SK-N-SH treated with all-trans-retinoic acid at 6 μM for 48 hours (cell line): ENCODE measurements around the gene CFAP299.

ENCODE experiments used
- ARNTL ChIP-seq: fragments of 450-650 bp; formaldehyde crosslinking; IDR thresholded peaks from 2 replicates; pipeline ENCODE4 v1.5.0; 2020; ENCODE audit warnings: low read depth, mild to moderate bottlenecking, moderate library complexity, borderline replicate concordance
- OSR1 ChIP-seq: fragments of 250-450 bp; sonication (Bioruptor Pico); IDR thresholded peaks from 2 replicates; pipeline ENCODE4 v1.8.0; 2022; ENCODE audit warnings: moderate library complexity, mild to moderate bottlenecking, inconsistent platforms
- PPARA ChIP-seq: fragments of 250-450 bp; sonication (Bioruptor Pico); IDR thresholded peaks from 2 replicates; pipeline ENCODE4 v1.5.0; 2020; ENCODE audit warnings: mild to moderate bottlenecking, borderline replicate concordance
- RARB ChIP-seq: fragments of 250-450 bp; sonication (Bioruptor Pico); IDR thresholded peaks from 2 replicates; pipeline ENCODE4 v1.8.0; 2021; ENCODE audit warnings: mild to moderate bottlenecking, moderate library complexity
- SNAI2 ChIP-seq: fragments of 250-450 bp; sonication (Bioruptor Pico); IDR thresholded peaks from 2 replicates; pipeline ENCODE4 v1.5.0; 2020; ENCODE audit warnings: mild to moderate bottlenecking, moderate library complexity
- TOX ChIP-seq: fragments of 250-450 bp; sonication (Bioruptor Pico); IDR thresholded peaks from 2 replicates; pipeline ENCODE4 v1.8.0; 2021; ENCODE audit warnings: mild to moderate bottlenecking, moderate library complexity, borderline replicate concordance
- ZFP3 ChIP-seq: fragments of 250-450 bp; sonication (Bioruptor Pico); IDR thresholded peaks from 2 replicates; pipeline ENCODE4 v1.5.0; 2020; ENCODE audit warnings: mild to moderate bottlenecking, moderate library complexity
- ZNF565 ChIP-seq: fragments of 450-650 bp; formaldehyde crosslinking; conservative IDR thresholded peaks from 2 replicates; pipeline ENCODE4 v1.5.0; 2020; ENCODE audit warnings: low read depth, mild to moderate bottlenecking, moderate library complexity
- TF ChIP-seq, protein P1 (sequence below): fragments of 250-450 bp; sonication (Bioruptor Pico); IDR thresholded peaks from 2 replicates; pipeline ENCODE4 v1.8.0; 2020; ENCODE audit warnings: mild to moderate bottlenecking, moderate library complexity, borderline replicate concordance

DNA sequence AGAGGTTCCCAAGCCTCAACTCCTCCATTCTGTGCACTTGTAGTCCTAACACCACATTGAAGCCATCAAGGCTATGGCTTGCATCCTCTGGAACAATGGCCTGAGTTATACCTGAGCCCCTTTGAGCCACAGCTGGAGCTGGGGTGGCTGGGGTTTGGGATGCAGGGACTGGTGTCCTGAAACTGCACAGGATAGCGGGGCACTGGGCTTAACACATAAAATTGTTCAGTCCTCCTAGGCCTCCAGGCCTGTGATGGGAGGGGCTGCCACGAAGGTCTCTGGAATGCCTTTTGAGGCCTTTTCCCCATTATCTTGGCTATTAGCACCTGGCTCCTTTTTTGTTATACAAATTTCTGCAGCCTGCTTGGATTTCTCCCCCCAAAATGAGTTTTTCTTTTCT is 35.5 kb downstream of the CFAP299 start:
- TF ChIP-seq ZFP3 (no peak), OSR1 (CRISPR knock-in tag) (no peak), ARNTL (CRISPR knock-in tag) (no peak), RARB (no peak), SNAI2 (CRISPR knock-in tag) (no peak), ZNF565 (CRISPR knock-in tag) (no peak), PPARA (CRISPR knock-in tag) (no peak), TOX (CRISPR knock-in tag) (no peak)
- TF ChIP-seq, protein P1, sequence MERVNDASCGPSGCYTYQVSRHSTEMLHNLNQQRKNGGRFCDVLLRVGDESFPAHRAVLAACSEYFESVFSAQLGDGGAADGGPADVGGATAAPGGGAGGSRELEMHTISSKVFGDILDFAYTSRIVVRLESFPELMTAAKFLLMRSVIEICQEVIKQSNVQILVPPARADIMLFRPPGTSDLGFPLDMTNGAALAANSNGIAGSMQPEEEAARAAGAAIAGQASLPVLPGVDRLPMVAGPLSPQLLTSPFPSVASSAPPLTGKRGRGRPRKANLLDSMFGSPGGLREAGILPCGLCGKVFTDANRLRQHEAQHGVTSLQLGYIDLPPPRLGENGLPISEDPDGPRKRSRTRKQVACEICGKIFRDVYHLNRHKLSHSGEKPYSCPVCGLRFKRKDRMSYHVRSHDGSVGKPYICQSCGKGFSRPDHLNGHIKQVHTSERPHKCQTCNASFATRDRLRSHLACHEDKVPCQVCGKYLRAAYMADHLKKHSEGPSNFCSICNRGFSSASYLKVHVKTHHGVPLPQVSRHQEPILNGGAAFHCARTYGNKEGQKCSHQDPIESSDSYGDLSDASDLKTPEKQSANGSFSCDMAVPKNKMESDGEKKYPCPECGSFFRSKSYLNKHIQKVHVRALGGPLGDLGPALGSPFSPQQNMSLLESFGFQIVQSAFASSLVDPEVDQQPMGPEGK (CRISPR knock-in tag), result no peak
